ENCODE measurements around the gene ST6GALNAC1. TPM values are rescaled to one million over a fixed set of nuclear protein-coding genes. Genes with fewer than 3 reads are reported as not detected.

Gene ST6GALNAC1
- total RNA-seq, 2 donors from 2014 or later = 8.4 to 27.2 TPM

GRCh38 chr17:76644995-76645394 lies 1.4 kb upstream of the ST6GALNAC1 start:
- 49% methylated on average over 8 of the region's 8 CpGs for WGBS
- intact Hi-C loops (cut with DNase I) = no loop called here
- Histone ChIP-seq H3K4me1 (replicated peaks) (peaks cover 6% of the 10 kb centered on the region), H3K36me3 (no peaks in the 10 kb centered on the region), H3K4me3 (no peak overlapping the region), H3K27me3 (replicated peaks; ENCODE audit: insufficient read depth) (no peaks in the 10 kb centered on the region), H3K9me3 (no peaks in the 10 kb centered on the region), H3K27ac (peak overlapping the region in 1 of 2 donors; percentile 1)
- no peak for TF ChIP-seq POLR2A (IDR thresholded peaks at IDR 0.05)
- TF ChIP-seq CTCF (IDR thresholded peaks at IDR 0.05) = no peak
- no peak for TF ChIP-seq POLR2AphosphoS5 (IDR thresholded peaks at IDR 0.05)
- no peak for DNase-seq (ENCODE audit: low spot score)

- H3K4me1 ChIP-seq (replicated peaks) = peaks cover 6% of the 10 kb centered on the region
- no peak overlapping the region for H3K4me3 ChIP-seq
- peak overlapping the region in 1 of 2 donors; percentile 17 for H3K27ac ChIP-seq
- 92% methylated on average over 6 of the region's 6 CpGs for WGBS
- DNase-seq (ENCODE audit: low spot score) = no peak
- no peaks in the 10 kb centered on the region for H3K27me3 ChIP-seq (replicated peaks; ENCODE audit: insufficient read depth)
- H3K9me3 ChIP-seq = no peaks in the 10 kb centered on the region
- TF ChIP-seq CTCF (IDR thresholded peaks at IDR 0.05) = no peak
- no peak for TF ChIP-seq POLR2A (IDR thresholded peaks at IDR 0.05)
- TF ChIP-seq POLR2AphosphoS5 (IDR thresholded peaks at IDR 0.05) = no peak
- intact Hi-C loops (cut with DNase I) = no loop called here
- no peaks in the 10 kb centered on the region for H3K36me3 ChIP-seq
Measured at GRCh38 chr17:76642994-76643393, 563 bp downstream of the ST6GALNAC1 start.

- TF ChIP-seq POLR2AphosphoS5 (IDR thresholded peaks at IDR 0.05) (no peak), CTCF (IDR thresholded peaks at IDR 0.05) (no peak), POLR2A (IDR thresholded peaks at IDR 0.05) (no peak)
- Histone ChIP-seq H3K27me3 (replicated peaks; ENCODE audit: insufficient read depth) (no peaks in the 10 kb centered on the region), H3K4me1 (replicated peaks) (peaks cover 6% of the 10 kb centered on the region), H3K36me3 (no peaks in the 10 kb centered on the region), H3K4me3 (no peak overlapping the region), H3K9me3 (no peaks in the 10 kb centered on the region), H3K27ac (no peak overlapping the region)
- no peak for DNase-seq (ENCODE audit: low spot score)
- intact Hi-C loops (cut with DNase I) = no loop called here
- WGBS = 97% methylated on average over 5 of the region's 5 CpGs
Measured at GRCh38 chr17:76642032-76642561, 1.5 kb downstream of the ST6GALNAC1 start.

GRCh38 chr17:76641501-76641900 lies 2.1 kb downstream of the ST6GALNAC1 start:
- Histone ChIP-seq H3K27ac (no peak overlapping the region), H3K4me1 (replicated peaks) (peaks cover 6% of the 10 kb centered on the region), H3K27me3 (replicated peaks; ENCODE audit: insufficient read depth) (no peaks in the 10 kb centered on the region), H3K9me3 (no peaks in the 10 kb centered on the region), H3K4me3 (no peak overlapping the region), H3K36me3 (no peaks in the 10 kb centered on the region)
- intact Hi-C loops (cut with DNase I) = no loop called here
- no peak for TF ChIP-seq CTCF (IDR thresholded peaks at IDR 0.05)
- TF ChIP-seq POLR2AphosphoS5 (IDR thresholded peaks at IDR 0.05) = peak; percentile 52
- DNase-seq (ENCODE audit: low spot score) = no peak
- 22% methylated on average over 3 of the region's 3 CpGs for WGBS

- Histone ChIP-seq H3K27me3 (replicated peaks; ENCODE audit: insufficient read depth) (no peaks in the 10 kb centered on the region), H3K4me1 (replicated peaks) (peaks cover 6% of the 10 kb centered on the region), H3K4me3 (no peak overlapping the region), H3K27ac (no peak overlapping the region), H3K9me3 (no peaks in the 10 kb centered on the region), H3K36me3 (no peaks in the 10 kb centered on the region)
- 66% methylated on average over 6 of the region's 6 CpGs for WGBS
- no peak for TF ChIP-seq POLR2AphosphoS5 (IDR thresholded peaks at IDR 0.05)
- TF ChIP-seq CTCF (IDR thresholded peaks at IDR 0.05) = no peak
- TF ChIP-seq POLR2A (IDR thresholded peaks at IDR 0.05) = no peak
- DNase-seq (ENCODE audit: low spot score) = no peak
- intact Hi-C loops (cut with DNase I) = no loop called here
Measured at GRCh38 chr17:76640550-76641380, 2.8 kb downstream of the ST6GALNAC1 start.

All from prostate gland (tissue), 2 donors.